GM19452 (cell line): ENCODE data around the gene IGFBP4.

Source experiments
- ATAC-seq: cut with Tn5 transposase; IDR thresholded peaks from one replicate; pipeline ENCODE4 v1.9.1; 2021; ENCODE audit not compliant: unreplicated experiment

Gene IGFBP4

DNA sequence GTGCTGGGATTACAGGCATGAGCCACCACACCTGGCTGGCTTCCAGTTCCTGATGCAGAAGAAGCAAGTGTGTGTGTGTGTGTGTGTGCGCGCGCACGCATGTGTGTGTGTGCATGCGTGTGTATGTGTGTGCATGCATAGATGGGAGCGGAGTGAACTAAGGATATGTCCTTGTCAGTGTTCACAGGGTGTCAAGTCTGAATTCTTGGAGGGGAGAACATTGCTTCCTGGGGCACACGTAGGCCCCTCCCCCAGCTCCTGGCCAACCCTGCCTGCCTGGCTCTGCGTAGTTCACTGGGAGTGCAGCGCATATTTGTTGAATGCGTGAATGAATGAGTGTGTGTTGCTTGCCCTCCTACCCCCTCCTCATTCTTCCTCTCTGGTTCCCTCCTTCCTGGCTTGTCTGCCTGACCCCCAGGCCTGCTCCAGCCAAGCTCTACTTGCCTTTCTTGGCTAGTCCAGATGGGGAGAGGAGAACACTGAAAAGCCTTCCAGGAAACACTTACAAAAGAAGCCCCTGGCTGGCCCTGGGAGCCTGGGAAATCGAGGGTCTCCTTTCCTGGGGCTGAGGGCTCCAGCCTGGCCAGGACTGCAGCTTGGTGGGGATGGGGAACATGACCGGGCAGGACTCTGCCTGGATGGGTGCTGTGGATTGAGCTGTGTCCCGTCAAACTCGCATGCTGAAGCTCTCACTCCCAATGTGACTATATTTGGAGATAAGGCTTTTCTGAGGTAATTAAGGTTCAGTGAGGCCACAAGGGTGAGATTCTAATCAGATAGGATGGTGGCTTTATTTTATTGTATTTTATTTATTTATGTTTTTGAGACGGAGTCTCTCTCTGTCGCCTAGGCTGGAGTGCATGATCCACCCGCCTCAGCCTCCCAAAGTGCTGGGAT, 27.9 kb downstream of the IGFBP4 start:
- no peak for ATAC-seq

DNA sequence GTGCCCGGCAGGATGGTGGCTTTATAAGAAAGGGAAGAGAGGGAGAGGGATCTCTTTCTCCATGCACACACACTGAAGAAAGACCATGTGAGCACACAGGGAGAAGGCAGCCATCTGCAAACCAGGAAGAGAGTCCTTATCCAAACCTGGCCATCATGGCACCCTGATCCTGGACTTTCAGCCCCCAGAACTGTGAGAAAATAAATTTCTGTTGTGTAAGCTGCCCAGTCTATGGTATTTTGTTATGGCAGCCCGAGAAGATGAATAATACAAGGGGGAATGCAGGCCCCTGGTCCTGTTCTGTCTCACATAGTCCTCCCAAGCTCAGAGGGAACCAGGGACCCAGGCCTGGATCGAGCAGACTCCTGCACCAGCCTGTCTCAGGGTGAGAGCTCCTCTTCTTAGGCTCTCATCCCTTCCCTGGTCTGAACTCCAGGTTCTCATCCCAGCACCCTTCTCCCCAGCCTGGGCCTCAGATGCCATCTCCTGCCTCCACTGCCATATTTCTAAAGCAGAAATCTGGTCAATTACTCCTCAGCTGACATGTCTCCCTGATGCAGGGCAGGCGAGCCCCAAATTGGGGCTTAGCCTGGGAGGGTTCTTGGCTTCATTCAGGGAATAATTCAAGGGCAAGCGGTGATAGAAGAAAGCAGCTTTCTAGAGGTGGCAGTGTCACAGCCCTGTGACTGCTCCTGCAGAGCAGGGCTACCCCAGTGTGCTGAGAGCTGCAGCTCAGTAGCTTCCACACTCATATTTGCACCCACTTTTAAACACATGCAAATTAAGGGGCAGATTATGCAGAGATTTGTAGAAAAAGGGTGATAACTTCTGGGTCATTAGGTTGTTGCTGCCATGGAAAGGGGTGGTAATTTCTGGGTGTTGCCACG, 28.8 kb downstream of the IGFBP4 start:
- no peak for ATAC-seq

DNA sequence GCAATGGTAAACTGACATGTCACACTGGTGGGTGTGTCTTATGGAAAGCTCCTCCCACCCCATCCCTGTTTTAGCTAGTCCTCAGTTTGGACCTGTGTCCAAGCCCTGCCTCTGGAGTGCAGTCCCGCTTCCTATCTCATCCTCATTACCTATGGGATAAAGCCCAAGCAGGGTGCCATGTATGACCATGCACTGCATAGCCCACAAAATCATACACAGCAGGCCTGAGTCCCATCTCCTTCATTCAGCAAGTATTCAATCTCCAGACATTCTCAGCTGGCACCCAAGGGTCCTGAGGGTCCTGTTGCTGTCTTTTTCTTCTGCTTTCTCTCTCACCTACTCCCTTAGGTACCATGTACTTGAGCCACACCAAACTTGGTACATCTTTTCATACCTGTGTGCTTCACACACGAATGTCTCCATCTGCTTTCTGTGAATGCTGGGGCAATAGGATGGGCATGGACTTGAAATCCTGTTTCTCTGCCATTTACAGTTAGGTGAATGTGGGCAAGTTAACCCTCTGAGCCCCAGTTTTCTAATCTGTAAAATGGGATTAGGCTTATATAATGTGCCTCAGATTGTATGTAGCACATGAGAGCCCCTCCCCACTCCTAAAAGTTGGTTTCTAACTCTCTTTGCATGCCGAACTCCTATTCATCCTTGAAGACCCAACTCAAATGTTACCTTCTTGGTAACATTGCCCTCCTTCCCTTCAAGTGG, 29.6 kb downstream of the IGFBP4 start:
- ATAC-seq = no peak

DNA sequence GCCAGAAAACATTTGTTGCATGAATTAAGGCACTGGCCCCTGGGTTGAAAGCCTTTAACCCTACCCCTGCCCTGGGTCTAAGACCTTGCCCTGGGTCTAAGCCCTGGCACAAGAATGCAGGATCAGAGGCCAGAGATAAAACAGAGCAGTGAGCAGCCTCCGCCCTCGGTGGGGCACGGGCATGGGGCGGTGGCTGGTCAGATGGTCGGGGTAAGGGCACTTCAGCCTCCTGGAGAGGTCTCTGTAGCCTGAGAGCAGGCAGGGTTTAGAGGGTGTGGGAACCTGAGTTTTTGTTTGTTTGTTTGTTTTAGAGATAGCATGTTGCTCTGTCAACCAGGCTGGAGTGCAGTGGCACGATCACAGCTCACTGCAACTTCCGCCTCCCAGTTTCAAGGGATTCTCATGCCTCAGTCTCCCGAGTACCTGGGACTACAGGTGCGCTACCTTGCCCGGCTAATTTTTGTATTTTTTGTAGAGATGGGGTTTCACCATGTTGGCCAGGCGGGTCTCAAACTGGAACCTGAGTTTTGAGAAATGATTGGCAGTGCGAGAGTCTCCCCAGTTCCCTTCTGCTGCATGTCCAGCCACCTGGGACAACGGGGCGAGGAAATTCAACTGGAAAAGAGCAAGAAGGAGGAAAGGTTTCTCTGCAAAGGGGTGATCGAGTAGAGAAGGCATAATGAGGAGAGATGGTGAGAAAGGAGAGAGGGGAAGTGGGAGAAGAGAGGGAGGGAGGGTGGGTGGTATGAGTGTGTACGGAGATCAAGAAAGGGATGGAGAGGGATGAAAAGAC, 30.5 kb downstream of the IGFBP4 start:
- ATAC-seq = no peak

DNA sequence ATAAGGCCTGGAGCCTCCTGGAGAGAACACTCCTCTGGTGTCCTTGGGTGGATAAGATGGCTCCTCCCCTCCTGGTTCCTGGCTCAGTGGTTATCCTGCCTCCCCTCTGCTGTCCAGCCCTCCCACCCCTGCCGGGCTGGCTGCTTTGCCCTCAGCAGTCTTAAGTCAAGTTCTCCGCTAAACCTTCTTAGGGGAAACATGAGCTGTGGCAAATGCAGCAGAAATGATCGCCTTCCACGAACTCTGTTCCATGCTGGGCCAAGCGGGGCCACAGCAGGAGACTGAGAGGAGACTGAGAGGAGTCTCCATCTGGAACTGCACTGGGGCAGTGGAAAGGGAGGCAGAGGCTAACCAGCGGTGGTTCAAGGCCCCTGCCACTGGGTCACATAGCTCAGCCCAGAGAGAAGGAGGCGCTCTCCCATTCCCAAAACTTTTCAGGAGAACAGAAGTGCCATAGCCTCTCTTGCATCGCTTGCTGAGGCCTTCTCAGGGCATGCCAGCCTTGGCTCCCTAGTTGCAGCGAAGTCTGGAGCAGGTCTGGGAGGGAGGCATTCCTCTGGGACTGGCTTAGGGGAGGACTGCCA, 31.3 kb downstream of the IGFBP4 start:
- no peak for ATAC-seq

DNA sequence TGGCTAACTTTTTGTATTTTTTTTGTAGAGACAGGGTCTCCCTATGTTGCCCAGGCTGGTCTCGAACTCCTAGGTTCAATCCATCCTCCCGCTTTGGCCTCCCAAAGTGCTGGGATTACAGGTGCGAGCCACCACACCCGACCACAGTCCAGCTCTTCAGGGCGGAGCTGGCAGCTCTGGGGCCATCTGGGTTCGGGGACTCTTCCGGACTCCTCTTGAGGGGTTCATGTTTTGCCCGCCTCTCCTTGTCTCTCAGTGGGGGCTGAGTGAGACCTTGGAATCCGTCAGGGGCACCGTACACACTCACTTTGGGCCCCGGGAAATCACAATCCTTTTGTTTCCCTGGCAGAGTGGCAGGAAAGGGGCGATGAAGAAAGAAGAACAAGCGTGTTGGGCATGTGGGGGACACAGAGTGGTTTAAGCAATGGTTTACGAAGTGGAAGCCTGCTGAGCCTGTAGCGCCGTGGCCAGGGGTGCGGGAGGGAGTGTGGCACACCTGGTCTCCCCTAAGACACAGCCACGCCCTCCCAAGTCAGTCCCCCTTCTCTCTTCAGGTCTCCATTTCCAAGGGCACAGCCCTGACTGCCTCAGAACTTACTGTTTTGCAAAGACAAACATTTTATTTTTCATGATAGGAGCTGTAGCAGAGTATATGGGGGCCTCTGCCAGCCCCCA, 32.1 kb downstream of the IGFBP4 start:
- ATAC-seq = no peak

DNA sequence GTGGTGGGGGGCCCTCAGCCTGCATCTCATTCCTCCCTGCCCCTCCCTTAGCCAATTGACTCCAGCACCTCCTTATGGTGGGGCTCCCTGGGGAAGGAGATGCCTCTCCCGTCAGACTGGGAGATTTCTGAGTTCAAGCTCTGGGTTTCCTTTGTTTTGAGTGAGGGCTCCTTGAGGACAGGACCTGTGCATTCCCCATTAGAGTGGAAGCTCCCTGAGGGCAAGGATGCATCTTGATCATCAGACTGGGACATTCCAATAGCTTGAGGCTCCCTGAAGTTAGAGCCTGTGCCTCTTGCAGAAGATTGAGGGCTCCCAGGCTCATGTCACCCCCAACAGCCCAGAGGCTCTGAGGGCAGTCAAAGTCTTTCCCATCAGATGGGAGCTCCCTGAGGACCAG, 34.5 kb downstream of the IGFBP4 start:
- no peak for ATAC-seq

DNA sequence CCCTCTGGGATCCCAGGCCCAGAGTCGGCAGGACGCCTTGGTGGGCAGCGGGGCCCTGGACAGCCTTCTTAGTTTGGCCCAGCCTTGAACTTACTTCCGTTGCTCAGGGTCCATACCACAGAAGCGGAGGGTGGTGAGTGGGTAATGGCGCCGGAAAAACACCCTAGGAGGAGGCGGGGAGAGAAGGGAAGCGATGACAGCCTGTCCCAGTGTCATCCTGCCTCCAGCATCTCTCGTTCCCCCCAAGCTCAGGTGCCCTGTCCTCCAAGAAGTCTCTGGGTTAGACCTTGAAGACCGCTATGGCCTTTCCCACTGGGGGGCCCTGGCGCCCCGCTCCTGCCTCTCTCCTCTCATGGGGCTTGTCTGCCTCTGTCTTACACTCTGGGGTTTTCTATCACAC, 35.2 kb downstream of the IGFBP4 start:
- no peak for ATAC-seq

DNA sequence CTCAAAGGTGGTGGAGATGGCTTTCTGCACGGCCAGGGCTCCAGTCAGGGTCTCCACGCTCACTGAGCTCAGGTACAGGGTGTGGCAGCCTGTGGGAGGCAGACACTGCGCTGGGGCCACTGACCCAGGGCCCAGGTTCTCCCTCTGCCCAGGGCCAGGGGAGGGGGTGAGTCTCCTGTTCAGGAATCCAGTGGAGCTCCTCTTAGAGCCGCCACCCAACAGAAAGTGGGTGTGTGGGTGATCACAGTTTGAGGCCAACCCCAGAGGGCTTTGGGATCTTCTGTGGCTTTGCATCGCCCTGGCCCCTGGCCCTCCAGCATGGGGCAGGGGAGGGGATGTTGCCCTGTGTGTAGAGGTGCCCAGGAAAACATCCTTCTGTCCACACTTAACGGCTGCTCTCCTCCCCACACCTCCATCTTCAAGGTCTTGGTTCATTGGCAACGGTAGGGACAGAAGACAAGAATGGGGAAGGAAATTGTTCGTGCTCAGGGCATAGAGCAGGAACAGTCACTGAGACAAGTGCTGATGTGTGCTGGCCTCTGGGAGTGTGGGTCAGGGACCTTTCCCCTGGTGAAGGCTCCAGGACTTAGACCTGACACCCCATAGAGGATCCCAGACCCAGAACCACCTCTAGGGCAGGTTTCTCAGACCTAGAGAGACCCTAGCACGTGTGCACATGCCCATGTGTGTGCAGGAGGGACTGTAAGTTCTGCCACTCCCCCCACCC, 36.7 kb downstream of the IGFBP4 start:
- no peak for ATAC-seq

DNA sequence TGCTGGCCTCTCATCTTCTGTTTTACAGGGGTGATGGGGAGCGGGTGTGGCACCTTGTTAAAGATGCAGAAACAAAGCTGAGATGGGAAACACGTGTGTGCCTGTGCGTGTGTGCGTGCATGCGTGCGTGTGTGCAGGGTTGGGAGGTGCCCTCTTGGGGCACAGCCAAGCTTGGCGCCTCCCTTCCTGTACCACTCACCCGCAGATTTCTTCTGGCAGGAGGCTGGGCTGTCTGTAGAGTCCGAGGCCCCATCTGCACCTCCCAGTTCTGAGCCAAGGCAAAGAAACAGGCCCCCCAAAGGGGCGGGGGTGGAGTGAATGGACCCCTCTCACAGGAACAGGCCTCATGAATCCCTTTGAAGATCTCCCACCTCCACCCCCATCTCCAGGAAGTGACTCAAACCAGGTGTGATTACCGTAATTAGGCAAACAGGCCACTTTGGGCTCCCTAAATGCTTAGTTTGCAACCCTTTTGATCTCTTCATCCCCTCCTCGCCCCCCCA, 37.3 kb downstream of the IGFBP4 start:
- no peak for ATAC-seq

DNA sequence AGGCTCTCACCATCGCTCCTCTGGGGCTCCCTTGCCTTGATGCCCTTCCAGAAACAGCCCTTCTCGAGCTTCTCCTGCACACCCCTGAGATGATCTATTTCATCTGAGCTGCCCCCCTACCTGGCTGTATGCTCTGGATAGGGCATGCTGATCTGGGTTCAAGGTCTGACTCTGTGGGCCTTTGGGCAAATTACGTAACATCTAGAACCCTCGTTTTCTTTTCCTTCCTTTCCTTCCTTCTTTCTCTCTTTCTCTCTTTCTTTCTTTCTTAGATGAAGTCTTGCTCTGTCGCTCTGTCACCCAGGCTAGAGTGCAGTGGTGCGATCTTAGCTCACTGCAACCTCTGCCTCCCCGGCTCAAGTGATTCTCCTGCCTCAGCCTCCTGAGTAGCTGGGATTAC, 37.9 kb downstream of the IGFBP4 start:
- ATAC-seq = no peak

DNA sequence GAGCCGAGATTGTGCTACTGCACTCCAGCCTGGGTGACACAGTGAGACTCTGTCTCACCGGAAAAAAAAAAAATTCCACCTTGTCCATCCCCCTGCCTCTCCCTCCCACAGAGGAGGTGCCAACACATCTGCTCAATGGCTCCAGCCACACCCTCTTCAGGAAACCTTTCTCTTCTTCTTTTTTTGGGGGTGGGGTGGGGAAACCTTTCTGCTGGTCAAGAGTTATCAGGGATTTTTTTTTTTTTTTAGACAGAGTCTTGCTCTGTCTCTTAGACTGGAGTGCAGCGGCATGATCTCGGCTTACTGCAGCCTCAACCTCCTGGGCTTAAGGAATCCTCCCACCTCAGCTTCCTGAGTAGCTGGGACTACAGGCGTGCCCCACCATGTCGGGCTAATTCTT, 39.5 kb downstream of the IGFBP4 start:
- ATAC-seq = no peak

DNA sequence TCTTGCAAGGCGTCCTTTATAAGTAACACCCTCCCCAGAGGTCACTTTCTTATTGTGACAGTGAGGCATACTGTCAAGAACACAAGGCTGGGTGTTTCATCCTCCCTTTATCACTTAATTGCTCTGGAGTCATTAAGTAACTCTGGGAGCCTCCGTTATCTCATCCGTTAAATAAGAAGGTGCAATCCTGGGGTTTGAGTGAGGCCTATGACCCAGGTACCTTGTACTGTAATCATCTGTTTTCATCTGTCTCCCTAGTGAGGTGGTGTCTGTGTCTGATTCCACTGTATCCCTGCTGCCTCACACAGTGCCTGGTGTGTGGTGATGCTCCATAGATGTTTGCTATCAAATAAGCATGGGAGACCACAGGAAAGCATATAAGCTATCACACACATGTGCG, 40.4 kb downstream of the IGFBP4 start:
- ATAC-seq = no peak

DNA sequence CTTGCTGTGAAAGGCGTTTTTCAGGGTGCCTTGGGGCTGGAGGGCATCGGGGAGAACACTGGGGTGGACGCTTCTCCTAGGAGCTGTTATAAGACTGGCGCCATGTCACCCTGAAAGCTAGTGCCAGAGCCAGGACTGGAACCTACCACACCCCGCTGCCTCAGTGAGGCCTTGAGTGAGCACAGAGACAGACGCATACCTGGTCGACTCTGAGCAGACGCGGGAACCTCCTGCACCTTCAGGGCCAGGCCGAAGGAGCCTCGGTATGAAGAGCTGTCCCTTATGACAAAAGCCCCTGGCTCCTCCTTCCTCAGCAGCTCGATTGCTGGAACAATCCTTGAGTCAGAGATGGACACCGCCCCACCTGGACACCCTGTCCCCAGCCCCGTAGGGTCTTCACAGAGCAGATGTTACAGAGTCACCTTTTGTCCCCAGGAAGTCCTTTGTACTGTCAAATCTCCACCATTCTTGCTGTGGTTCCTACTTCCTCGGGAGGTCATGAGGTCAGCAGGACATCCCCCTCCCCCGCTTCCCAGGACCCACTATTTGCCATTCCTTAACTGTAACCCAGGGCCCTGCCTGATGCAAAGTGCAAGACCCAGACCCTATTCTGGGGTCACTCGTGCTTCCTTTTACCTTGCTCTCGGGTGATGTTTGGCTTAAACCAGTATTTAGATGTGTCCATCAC, 41.2 kb downstream of the IGFBP4 start:
- ATAC-seq = no peak

DNA sequence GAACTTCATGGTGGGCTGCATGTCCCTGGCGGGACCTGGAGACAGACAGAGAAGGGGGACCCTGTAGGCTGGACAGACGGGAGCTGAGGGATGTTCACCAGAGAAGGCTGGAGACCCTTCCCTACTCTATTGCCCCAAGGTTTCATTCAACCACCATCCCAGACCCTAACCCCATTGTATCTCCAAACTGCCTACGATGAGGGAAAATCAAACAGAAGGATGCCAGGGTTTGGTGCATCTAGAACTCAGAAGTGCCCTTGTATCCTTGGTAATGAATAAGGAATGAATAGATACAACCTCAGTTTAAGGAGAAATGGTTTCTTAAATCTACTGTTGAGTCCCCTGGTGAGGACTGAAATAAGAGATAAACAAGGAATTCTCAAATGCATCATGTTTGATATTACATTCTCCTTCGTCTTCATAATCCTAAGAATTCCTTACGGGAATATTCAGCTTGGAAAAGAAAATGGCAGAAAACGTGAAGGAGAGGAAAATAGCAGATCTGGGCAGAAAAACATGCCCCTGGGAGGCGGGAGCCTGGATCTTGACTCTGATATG, 41.8 kb downstream of the IGFBP4 start:
- ATAC-seq = no peak

DNA sequence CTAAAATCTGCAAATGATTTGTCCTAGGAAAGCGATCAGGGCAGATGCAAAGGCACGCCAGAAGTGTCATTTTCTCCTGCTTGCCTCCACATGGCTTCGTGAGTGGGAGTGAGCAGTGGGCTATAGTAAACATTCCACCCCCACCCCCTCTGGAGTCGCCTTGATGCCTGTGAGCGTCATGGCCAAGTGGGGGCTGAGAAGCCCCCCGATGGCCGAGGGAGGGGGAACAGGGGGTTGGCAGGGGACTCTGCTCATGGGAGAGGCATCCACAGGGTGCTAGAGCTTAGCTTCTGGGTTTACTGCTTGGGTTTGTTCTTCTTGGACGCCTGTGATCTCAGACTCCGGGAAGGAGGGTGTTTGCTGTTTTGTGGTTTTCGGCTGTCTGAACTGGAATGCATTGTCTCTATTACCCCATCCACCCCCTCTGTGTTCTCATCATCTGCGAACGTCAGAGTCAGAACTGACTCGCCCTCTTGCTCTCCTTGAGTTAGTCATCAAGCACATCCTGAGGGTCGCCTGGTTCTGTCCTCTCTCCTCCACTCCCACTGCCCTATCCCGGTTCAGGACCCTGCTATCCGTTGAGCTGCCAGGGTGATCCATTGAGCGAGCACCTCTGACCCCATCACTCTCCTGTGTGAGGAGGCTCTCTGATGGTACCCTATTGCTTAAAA, 42.7 kb downstream of the IGFBP4 start:
- no peak for ATAC-seq
